DOHH2 (cell line): ENCODE results near the gene SUSD4.
"Not testable (repeated sequence)": the region's sequence is repeated elsewhere in the genome, so short reads cannot be mapped to it uniquely, and the experiment has no call there.

Source experiments
- EZH2phosphoT487 ChIP-seq: fragments of 200-600 bp; sonication (generic); IDR thresholded peaks from 2 replicates; pipeline ENCODE4 v1.6.1; 2017; ENCODE audit warnings: borderline replicate concordance, mild to moderate bottlenecking, antibody characterized with exemption, low read length, moderate library complexity, mixed read lengths
- TF ChIP-seq, protein P1 (sequence below): fragments of 200-600 bp; sonication (generic); IDR thresholded peaks from one replicate; pipeline ENCODE4 v1.5.1; 2014; ENCODE audit warnings: antibody characterized with exemption, mild to moderate bottlenecking, low read depth, low read length; ENCODE audit not compliant: poor library complexity, severe bottlenecking

DNA sequence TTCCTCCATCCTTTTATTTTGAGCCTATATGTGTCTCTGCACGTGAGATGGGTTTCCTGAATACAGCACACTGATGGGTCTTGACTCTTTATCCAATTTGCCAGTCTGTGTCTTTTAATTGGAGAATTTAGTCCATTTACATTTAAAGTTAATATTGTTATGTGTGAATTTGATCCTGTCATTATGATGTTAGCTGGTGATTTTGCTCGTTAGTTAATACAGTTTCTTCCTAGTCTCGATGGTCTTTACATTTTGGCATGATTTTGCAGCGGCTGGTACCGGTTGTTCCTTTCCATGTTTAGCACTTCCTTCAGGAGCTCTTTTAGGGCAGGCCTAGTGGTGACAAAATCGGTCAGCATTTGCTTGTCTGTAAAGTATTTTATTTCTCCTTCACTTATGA is 35.4 kb upstream of the SUSD4 start:
- TF ChIP-seq, protein P1, sequence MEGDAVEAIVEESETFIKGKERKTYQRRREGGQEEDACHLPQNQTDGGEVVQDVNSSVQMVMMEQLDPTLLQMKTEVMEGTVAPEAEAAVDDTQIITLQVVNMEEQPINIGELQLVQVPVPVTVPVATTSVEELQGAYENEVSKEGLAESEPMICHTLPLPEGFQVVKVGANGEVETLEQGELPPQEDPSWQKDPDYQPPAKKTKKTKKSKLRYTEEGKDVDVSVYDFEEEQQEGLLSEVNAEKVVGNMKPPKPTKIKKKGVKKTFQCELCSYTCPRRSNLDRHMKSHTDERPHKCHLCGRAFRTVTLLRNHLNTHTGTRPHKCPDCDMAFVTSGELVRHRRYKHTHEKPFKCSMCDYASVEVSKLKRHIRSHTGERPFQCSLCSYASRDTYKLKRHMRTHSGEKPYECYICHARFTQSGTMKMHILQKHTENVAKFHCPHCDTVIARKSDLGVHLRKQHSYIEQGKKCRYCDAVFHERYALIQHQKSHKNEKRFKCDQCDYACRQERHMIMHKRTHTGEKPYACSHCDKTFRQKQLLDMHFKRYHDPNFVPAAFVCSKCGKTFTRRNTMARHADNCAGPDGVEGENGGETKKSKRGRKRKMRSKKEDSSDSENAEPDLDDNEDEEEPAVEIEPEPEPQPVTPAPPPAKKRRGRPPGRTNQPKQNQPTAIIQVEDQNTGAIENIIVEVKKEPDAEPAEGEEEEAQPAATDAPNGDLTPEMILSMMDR = not testable (repeated sequence)
- TF ChIP-seq EZH2phosphoT487 = not testable (repeated sequence)
